ENCODE measurements around the gene ZSCAN1. TPM values are rescaled to one million over a fixed set of nuclear protein-coding genes. Genes with fewer than 3 reads are reported as not detected.

ZSCAN1 gene
- total RNA-seq, 1 donor from 2014 or later = not detected

Other genes with a start within 250 kb of the ZSCAN1 start
- gene ZNF552, start 219.1 kb upstream of the ZSCAN1 start, total RNA-seq = 3.0 TPM
- 7.6 TPM for gene ZNF587B, start 203.7 kb upstream of the ZSCAN1 start, total RNA-seq
- 23.8 TPM for gene ZNF587, start 184.2 kb upstream of the ZSCAN1 start, total RNA-seq
- gene ZNF814, start 145.0 kb upstream of the ZSCAN1 start, total RNA-seq = 5.4 TPM
- 10.8 TPM for gene ZNF417, start 117.4 kb upstream of the ZSCAN1 start, total RNA-seq
- 16.5 TPM for gene ZNF418, start 98.6 kb upstream of the ZSCAN1 start, total RNA-seq
- 9.4 TPM for gene ZNF256, start 86.3 kb upstream of the ZSCAN1 start, total RNA-seq
- 2.5 TPM for gene C19orf18, start 59.5 kb upstream of the ZSCAN1 start, total RNA-seq
- gene ZNF606, start 31.2 kb upstream of the ZSCAN1 start, total RNA-seq = 13.8 TPM
- gene ZNF135, start 25.3 kb downstream of the ZSCAN1 start, total RNA-seq = 4.2 TPM
- gene ZSCAN18, start 64.2 kb downstream of the ZSCAN1 start, total RNA-seq = 71.7 TPM
- 8.6 TPM for gene ZNF329, start 116.8 kb downstream of the ZSCAN1 start, total RNA-seq
- gene ZNF274, start 149.0 kb downstream of the ZSCAN1 start, total RNA-seq = 26.7 TPM
- gene ZNF544, start 194.9 kb downstream of the ZSCAN1 start, total RNA-seq = 28.1 TPM
- gene ZNF8, start 244.9 kb downstream of the ZSCAN1 start, total RNA-seq = 6.2 TPM

Data from cardiac septum (tissue), 1 donor.